H1 (cell line): ENCODE results near the gene KLF6. TPM values are rescaled to one million over a fixed set of nuclear protein-coding genes. Genes with fewer than 3 reads are reported as not detected.

Experiments used
- CTCF ChIA-PET: fragments of 300-600 bp; sonication (Branson Sonifier 250); formaldehyde crosslinking; loops from one replicate; lab custom pipeline; 2021; ENCODE audit not compliant: partially characterized antibody; lab: Charles Lee
- POLR2A ChIA-PET: fragments of 300-600 bp; sonication (Branson Sonifier 250); formaldehyde crosslinking; loops from one replicate; lab custom pipeline; 2021; ENCODE audit warnings: inconsistent platforms; ENCODE audit not compliant: partially characterized antibody; lab: Charles Lee
- DNase-seq, 2 experiments: peaks; one replicate each; pipeline versions ENCODE4 v3.0.0 to v3.0.0-alpha.2; 2010 to 2022; ENCODE audit warnings: low spot score in 2 of 2, low read depth in 1 of 2, mixed read lengths in 1 of 2
- FAIRE-seq: peaks from 2 replicates; lab custom pipeline; 2011; peaks lifted over from hg19 to GRCh38; lab: Jason Lieb, UNC
- H2AFZ ChIP-seq: 2 replicates; pipeline ENCODE4 v1.8.1; 2012; ENCODE audit warnings: low read length, inconsistent platforms
- H2AK5ac ChIP-seq: 2 replicates; pipeline ENCODE4 v1.6.1; 2013; ENCODE audit warnings: low read depth, low read length
- H2BK120ac ChIP-seq: replicated peaks from 2 replicates; pipeline ENCODE3; 2013; ENCODE audit warnings: low read depth, low read length, inconsistent platforms
- H2BK12ac ChIP-seq: 2 replicates; pipeline ENCODE4 v1.6.1; 2013; ENCODE audit warnings: low read depth, low read length
- H2BK15ac ChIP-seq: 2 replicates; pipeline ENCODE4 v1.6.1; 2013; ENCODE audit warnings: low read length
- H2BK20ac ChIP-seq: 2 replicates; pipeline ENCODE4 v1.6.1; 2013; ENCODE audit warnings: low read length
- H2BK5ac ChIP-seq: 2 replicates; pipeline ENCODE4 v1.6.1; 2013; ENCODE audit warnings: low read depth, low read length
- H3K14ac ChIP-seq: 2 replicates; pipeline ENCODE4 v1.6.1; 2013; ENCODE audit warnings: inconsistent platforms; ENCODE audit not compliant: insufficient read length
- H3K18ac ChIP-seq: 2 replicates; pipeline ENCODE4 v1.6.1; 2013; ENCODE audit warnings: low read length; ENCODE audit errors: extremely low read depth
- H3K23ac ChIP-seq: 2 replicates; pipeline ENCODE4 v1.6.1; 2013; ENCODE audit warnings: inconsistent platforms; ENCODE audit not compliant: insufficient read length
- H3K23me2 ChIP-seq: 2 replicates; pipeline ENCODE4 v1.6.1; 2013; ENCODE audit warnings: low read depth, low read length
- H3K27ac ChIP-seq: 2 replicates; pipeline ENCODE4 v1.6.1; 2011; ENCODE audit warnings: low read depth, low read length, inconsistent platforms
- H3K27me3 ChIP-seq, 4 experiments: replicated peaks in 1 of 4; 1 replicate in 1 of 4; 2 replicates in 3 of 4; pipeline versions ENCODE4 v1.6.1 to v1.8.1; 2011 to 2013; ENCODE audit warnings: low read length in 3 of 4, mild to moderate bottlenecking in 3 of 4, inconsistent platforms in 2 of 4, mixed read lengths in 2 of 4, moderate library complexity in 1 of 4; ENCODE audit not compliant: control insufficient read depth in 3 of 4, insufficient read depth in 3 of 4; ENCODE audit errors: extremely low read depth in 1 of 4
- H3K36me3 ChIP-seq, 4 experiments: 2 replicates each; pipeline versions ENCODE4 v1.6.1 to v1.8.1; 2011 to 2013; ENCODE audit warnings: mild to moderate bottlenecking in 4 of 4, low read length in 3 of 4, moderate library complexity in 2 of 4, control low read depth in 1 of 4, inconsistent platforms in 1 of 4; ENCODE audit not compliant: insufficient read depth in 4 of 4, control insufficient read depth in 2 of 4
- H3K4ac ChIP-seq: replicated peaks from 2 replicates; pipeline ENCODE3; 2013; ENCODE audit warnings: low read length, low read depth, mixed read lengths, inconsistent platforms; ENCODE audit not compliant: insufficient read length
- H3K4me1 ChIP-seq, 4 experiments: replicated peaks in 1 of 4; 1 replicate in 1 of 4; 2 replicates in 3 of 4; pipeline versions ENCODE4 v1.6.1 to v1.8.1; 2011 to 2013; ENCODE audit warnings: low read length in 3 of 4, inconsistent platforms in 2 of 4, mixed read lengths in 1 of 4; ENCODE audit not compliant: insufficient read depth in 4 of 4, control insufficient read depth in 3 of 4
- H3K4me2 ChIP-seq, 2 experiments: 2 replicates each; pipeline versions ENCODE4 v1.6.1 to v1.8.1; 2011 to 2013; ENCODE audit warnings: low read depth in 2 of 2, low read length in 2 of 2, control low read depth in 1 of 2, inconsistent platforms in 1 of 2, mild to moderate bottlenecking in 1 of 2; ENCODE audit not compliant: insufficient read depth in 1 of 2
- H3K4me3 ChIP-seq, 4 experiments: fragments of 200-600, 300-600 bp in 1 of 4; sonication (generic), shearing (Covaris generic), sonication (Bioruptor Twin) in 1 of 4; 2 replicates each; pipeline versions ENCODE4 v1.5.1 to v1.8.1; 2011 to 2016; ENCODE audit warnings: low read length in 4 of 4, low read depth in 3 of 4, control low read depth in 2 of 4, inconsistent platforms in 2 of 4, mild to moderate bottlenecking in 2 of 4, mixed read lengths in 1 of 4, moderate library complexity in 1 of 4; ENCODE audit not compliant: insufficient read depth in 2 of 4; ENCODE audit errors: extremely low read depth in 1 of 4
- H3K56ac ChIP-seq: replicated peaks from 2 replicates; pipeline ENCODE3; 2013; ENCODE audit warnings: low read depth, mild to moderate bottlenecking, mixed read lengths, low read length, inconsistent platforms; ENCODE audit not compliant: insufficient read length
- H3K79me1 ChIP-seq: 2 replicates; pipeline ENCODE4 v1.6.1; 2013; ENCODE audit warnings: low read depth, low read length, control low read depth
- H3K79me2 ChIP-seq, 2 experiments: 2 replicates each; pipeline versions ENCODE4 v1.6.1 to v1.8.1; 2012 to 2013; ENCODE audit warnings: low read length in 2 of 2, mild to moderate bottlenecking in 2 of 2, inconsistent platforms in 1 of 2; ENCODE audit not compliant: insufficient read depth in 2 of 2, control insufficient read depth in 1 of 2
- H3K9ac ChIP-seq, 4 experiments: replicated peaks in 1 of 4; 1 replicate in 1 of 4; 2 replicates in 3 of 4; pipeline versions ENCODE4 v1.6.1 to v1.8.1; 2011 to 2013; ENCODE audit warnings: low read depth in 3 of 4, low read length in 3 of 4, control low read depth in 2 of 4, mild to moderate bottlenecking in 2 of 4, moderate library complexity in 2 of 4, inconsistent platforms in 1 of 4; ENCODE audit errors: extremely low read depth in 1 of 4
- H3K9me3 ChIP-seq, 2 experiments: 2 replicates each; pipeline versions ENCODE4 v1.6.1 to v1.8.1; 2012 to 2013; ENCODE audit warnings: mild to moderate bottlenecking in 2 of 2, moderate library complexity in 2 of 2, control low read depth in 1 of 2, inconsistent platforms in 1 of 2, low read depth in 1 of 2, low read length in 1 of 2, mixed read lengths in 1 of 2; ENCODE audit not compliant: insufficient read depth in 2 of 2
- H4K20me1 ChIP-seq, 2 experiments: replicated peaks in 1 of 2; 2 replicates each; pipeline versions ENCODE3 to v1.8.1; 2011 to 2013; ENCODE audit warnings: inconsistent platforms in 2 of 2, low read length in 2 of 2, mild to moderate bottlenecking in 1 of 2; ENCODE audit not compliant: insufficient read depth in 2 of 2, control insufficient read depth in 1 of 2
- H4K5ac ChIP-seq: 2 replicates; pipeline ENCODE4 v1.6.1; 2013; ENCODE audit warnings: low read length, low read depth, mixed read lengths, inconsistent platforms; ENCODE audit not compliant: insufficient read length
- H4K8ac ChIP-seq: 2 replicates; pipeline ENCODE4 v1.8.0; 2013; ENCODE audit warnings: mild to moderate bottlenecking, moderate library complexity, low read length, inconsistent platforms; ENCODE audit not compliant: insufficient read depth; ENCODE audit errors: extremely low read depth
- H4K91ac ChIP-seq: replicated peaks from 2 replicates; pipeline ENCODE3; 2013; ENCODE audit warnings: low read length, mixed read lengths, inconsistent platforms; ENCODE audit not compliant: insufficient read length
- CBX8 ChIP-seq: fragments of 300-800, 300-1000 bp; sonication (generic); IDR thresholded peaks from 2 replicates; pipeline ENCODE4 v1.7.1; 2016; ENCODE audit warnings: low read depth, low read length, borderline replicate concordance
- NRF1 ChIP-seq: IDR thresholded peaks from 2 replicates; pipeline ENCODE4 v1.6.1; 2011; ENCODE audit warnings: mild to moderate bottlenecking, low read depth, low read length, improper control_type of control experiment
- POU5F1 ChIP-seq: IDR thresholded peaks from 2 replicates; pipeline ENCODE4 v1.6.1; 2011; ENCODE audit warnings: low read depth, mild to moderate bottlenecking, low read length, moderate library complexity
- TCF12 ChIP-seq: IDR thresholded peaks from 2 replicates; pipeline ENCODE4 v1.6.1; 2011; ENCODE audit warnings: low read depth, mild to moderate bottlenecking, low read length
- WGBS, 2 experiments: shearing (Covaris generic) in 1 of 2; methylation state at CpG; one replicate each; pipeline versions ENCODE4 v1.1.6 to v1.1.7; 2013 to 2015; ENCODE audit warnings: low lambda C conversion rate in 2 of 2, mixed read lengths in 2 of 2, inconsistent platforms in 1 of 2, low coverage in 1 of 2, missing lambda C conversion rate in 1 of 2; ENCODE audit not compliant: insufficient replicate concordance in 2 of 2, insufficient coverage in 1 of 2, insufficient read length in 1 of 2; ENCODE audit errors: extremely low coverage in 1 of 2, missing lambda C conversion rate in 1 of 2; 5-methylcytosine and 5-hydroxymethylcytosine counted together
- polyA plus RNA-seq, 7 experiments: library from polyadenylated mRNA; depleted of rRNA in 3 of 7; stranded (reverse) in 5 of 7; unstranded in 2 of 7; fragments of >200 nt in 5 of 7; fragments of 200-250 nt in 2 of 7; gene quantifications; 1 replicate in 5 of 7; 2 replicates in 1 of 7; 4 replicates in 1 of 7; pipeline versions ENCODE4 v1.2.1 to v1.2.3, GENCODE V29; 2011 to 2013; ENCODE audit warnings: missing spikeins in 2 of 7, mixed read lengths in 2 of 7
- total RNA-seq: library from RNA; stranded (reverse); fragmentation: NEBNext Ultra II Directional; extraction: Animal tissue kit (Norgen Biotek cat#: 25700); gene quantifications from 2 replicates; pipeline ENCODE4 v1.2.1, GENCODE V29; 2021
- TF ChIP-seq, protein P1 (sequence below): IDR thresholded peaks from 2 replicates; pipeline ENCODE4 v1.6.1; 2012; ENCODE audit warnings: low read length, inconsistent platforms

The KLF6 gene
- total and polyA plus RNA-seq, 2 of the 8 experiments (the other 6 are each of a cell fraction or from before 2014, with no cell fraction given), result 5.7 to 19.5 TPM

GRCh38 chr10:3759397-3759796, 25.6 kb downstream of the KLF6 start:
- ChIA-PET CTCF (interaction anchor here (1.0 kb wide), 1 partner anchor 130 kb away, joined by 4 read pairs; no protein-coding TSS in a partner anchor), POLR2A (no interaction called here)
- H3K23ac ChIP-seq, result no peak overlapping the region

More at GRCh38 chr10:3759397-3759796, 25.6 kb downstream of the KLF6 start:
- Histone ChIP-seq H3K4ac (no peak overlapping the region), H2AK5ac (no peak overlapping the region), H2BK20ac (no peak overlapping the region), H2BK120ac (no peak overlapping the region), H3K79me1 (no peaks in the 10 kb centered on the region), H4K8ac (no peak overlapping the region), H2AFZ (no peak overlapping the region), H3K23me2 (no peaks in the 10 kb centered on the region), H2BK12ac (0 out of 2 replicates have a peak overlapping the region, but pooled peaks have one; percentile 42), H3K18ac (no peak overlapping the region), H3K9ac (no peak overlapping the region), H4K20me1 (no peaks in the 10 kb centered on the region), H3K36me3 (no peaks in the 10 kb centered on the region), H4K91ac (no peak overlapping the region), H3K14ac (no peak overlapping the region), H3K9me3 (no peaks in the 10 kb centered on the region), H3K79me2 (no peaks in the 10 kb centered on the region), H3K4me1 (peaks cover 0 to 5% (median 1%) of the 10 kb centered on the region in 4 experiments; a peak in 3 of 7 replicates), H3K27ac (no peak overlapping the region), H3K56ac (no peak overlapping the region), H3K4me2 (no peak overlapping the region), H3K27me3 (no peaks in the 10 kb centered on the region), H4K5ac (no peak overlapping the region), H2BK15ac (peak overlapping the region; percentile 61; the same call in 1 of the 2 replicates), H3K4me3 (no peak overlapping the region), H2BK5ac (0 out of 2 replicates have a peak overlapping the region, but pooled peaks have one; percentile 10)
- TF ChIP-seq CBX8, result no peak
- TF ChIP-seq TCF12, result no peak
- no peak for TF ChIP-seq NRF1
- no peak for TF ChIP-seq POU5F1
- TF ChIP-seq, protein P1, sequence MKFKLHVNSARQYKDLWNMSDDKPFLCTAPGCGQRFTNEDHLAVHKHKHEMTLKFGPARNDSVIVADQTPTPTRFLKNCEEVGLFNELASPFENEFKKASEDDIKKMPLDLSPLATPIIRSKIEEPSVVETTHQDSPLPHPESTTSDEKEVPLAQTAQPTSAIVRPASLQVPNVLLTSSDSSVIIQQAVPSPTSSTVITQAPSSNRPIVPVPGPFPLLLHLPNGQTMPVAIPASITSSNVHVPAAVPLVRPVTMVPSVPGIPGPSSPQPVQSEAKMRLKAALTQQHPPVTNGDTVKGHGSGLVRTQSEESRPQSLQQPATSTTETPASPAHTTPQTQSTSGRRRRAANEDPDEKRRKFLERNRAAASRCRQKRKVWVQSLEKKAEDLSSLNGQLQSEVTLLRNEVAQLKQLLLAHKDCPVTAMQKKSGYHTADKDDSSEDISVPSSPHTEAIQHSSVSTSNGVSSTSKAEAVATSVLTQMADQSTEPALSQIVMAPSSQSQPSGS, result no peak
- DNase-seq (no peak), FAIRE-seq (no peak)
- WGBS, 2 experiments, result 81% methylated on average over 2 of the region's 2 CpGs; no CpG with 5 or more reads in 1 of the 2 experiments
